Stimulated activated naive CD4-positive, alpha-beta T cell (primary cell): ENCODE data around the gene ZNF77.
A peak's percentile ranks its signal among the peaks of the same experiment; 100 is the strongest.
"Not testable (repeated sequence)": the region's sequence is repeated elsewhere in the genome, so short reads cannot be mapped to it uniquely, and the experiment has no call there.

Source experiments
- DNase-seq, 6 experiments: peaks; one replicate each; lab custom pipeline; 2025; lab: John Stamatoyannopoulos, UW

ZNF77 gene

DNA sequence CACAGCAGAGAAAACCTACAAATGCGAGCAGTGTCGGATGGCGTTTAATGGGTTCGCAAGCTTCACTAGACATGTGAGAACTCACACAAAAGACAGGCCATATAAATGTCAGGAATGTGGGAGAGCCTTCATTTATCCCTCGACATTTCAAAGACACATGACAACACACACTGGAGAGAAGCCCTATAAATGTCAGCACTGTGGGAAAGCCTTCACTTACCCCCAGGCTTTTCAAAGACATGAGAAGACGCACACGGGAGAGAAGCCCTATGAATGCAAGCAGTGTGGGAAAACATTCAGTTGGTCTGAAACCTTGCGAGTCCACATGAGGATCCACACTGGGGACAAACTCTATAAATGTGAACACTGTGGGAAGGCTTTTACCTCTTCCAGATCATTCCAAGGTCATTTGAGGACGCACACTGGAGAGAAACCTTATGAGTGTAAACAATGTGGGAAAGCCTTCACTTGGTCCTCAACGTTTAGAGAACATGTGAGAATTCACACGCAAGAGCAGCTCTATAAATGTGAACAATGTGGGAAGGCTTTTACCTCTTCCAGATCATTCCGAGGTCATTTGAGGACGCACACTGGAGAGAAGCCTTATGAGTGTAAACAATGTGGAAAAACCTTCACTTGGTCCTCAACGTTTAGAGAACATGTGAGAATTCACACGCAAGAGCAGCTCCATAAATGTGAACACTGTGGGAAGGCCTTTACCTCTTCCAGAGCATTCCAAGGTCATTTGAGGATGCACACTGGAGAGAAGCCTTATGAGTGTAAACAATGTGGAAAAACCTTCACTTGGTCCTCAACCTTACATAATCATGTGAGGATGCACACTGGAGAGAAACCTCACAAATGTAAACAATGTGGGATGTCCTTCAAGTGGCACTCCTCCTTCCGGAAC is 27.2 kb downstream of the ZNF77 start:
- no peak for DNase-seq

DNA sequence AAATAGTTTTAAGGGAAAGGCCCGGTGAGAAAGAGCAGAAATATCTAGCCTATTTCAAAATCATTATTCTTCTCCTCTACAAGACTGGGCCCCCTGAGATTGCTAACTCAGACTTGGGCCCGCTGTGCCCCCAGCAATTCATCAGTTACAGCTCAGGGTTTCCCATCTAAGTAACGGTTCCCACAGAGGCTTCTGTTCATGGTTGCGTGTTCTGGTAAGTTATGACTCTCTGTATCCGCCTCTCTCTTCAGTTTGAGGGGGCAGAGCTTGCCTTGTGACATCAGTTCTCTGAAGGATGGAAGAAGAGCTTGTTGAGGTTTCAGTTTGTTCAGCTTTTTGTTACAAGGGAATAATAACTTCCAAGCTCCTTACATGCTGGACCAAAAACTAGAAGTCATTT is 32.5 kb downstream of the ZNF77 start:
- DNase-seq = no peak

DNA sequence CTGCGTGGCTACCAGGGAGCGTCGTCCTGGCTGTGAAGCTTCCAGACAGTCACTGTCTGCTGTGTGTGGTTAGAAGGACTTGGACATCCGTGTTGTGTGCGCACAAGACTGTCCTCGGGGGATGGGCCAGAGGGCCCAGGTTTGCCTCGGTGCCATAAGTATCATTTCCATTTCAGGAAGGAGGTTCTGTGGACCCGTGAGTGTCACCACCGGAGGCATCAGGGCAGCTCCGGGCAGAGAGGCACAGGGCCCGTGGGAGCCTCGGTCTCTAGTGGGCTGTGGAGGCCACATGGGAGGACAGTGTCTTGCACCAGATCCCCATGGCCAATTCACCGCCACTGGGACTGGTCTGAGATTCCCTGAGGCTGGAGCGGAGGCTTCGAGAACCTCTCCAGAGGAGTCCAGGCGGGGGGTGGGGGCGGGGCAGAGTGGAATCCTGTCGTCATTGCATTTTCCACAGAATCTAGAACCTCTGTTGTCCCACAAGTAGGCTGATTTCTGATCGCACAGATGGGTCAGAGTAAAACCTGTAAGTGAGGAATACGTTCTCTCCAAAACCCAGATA is 38.1 kb downstream of the ZNF77 start:
- DNase-seq = no peak

DNA sequence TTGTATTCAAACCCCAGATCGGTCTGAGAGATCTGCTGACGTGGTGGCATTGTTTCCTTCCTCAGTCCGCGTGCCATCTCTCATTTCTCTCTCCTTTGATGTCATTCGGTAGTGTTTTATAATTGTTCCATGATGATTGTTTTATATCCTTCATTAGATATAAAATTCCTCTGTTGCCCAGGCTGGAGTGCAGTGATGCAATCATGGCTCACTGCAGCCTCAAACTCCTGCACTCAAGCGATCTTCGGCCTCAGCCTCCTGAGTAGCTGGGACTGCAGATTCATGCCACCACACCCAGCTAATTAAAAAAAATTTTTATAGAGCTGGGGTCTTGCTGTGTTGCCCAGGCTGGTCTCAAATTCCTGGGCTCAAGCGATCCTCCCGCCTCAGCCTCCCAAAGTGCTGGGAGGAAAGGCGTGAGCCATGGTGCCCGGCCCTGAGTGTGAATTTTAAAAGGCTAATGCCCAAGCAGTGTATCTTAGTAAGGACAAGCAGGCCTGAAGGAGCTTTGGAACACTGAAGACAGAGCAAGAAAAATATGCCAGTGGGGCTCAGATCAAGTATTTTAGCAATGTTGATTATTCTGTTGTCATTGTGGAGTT is 38.8 kb downstream of the ZNF77 start:
- no peak for DNase-seq

DNA sequence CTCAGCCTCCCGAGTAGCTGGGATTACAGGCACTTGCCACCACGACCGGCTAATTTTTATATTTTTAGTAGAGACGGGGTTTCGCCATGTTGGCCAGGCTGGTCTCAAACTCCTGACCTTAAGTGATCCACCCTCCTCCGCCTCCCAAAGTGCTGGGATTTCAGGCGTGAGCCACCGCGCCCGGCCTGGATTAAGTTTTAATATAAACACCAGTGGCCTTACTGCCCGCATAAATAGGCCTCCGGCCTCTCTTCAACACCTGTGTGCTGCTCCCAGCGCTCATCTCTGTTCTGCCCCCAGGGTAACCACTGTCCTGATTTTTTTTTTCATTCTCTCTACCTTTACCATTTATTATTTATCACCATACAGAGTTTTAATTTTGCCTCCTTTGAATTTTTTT is 41.4 kb downstream of the ZNF77 start:
- DNase-seq = not testable (repeated sequence)

DNA sequence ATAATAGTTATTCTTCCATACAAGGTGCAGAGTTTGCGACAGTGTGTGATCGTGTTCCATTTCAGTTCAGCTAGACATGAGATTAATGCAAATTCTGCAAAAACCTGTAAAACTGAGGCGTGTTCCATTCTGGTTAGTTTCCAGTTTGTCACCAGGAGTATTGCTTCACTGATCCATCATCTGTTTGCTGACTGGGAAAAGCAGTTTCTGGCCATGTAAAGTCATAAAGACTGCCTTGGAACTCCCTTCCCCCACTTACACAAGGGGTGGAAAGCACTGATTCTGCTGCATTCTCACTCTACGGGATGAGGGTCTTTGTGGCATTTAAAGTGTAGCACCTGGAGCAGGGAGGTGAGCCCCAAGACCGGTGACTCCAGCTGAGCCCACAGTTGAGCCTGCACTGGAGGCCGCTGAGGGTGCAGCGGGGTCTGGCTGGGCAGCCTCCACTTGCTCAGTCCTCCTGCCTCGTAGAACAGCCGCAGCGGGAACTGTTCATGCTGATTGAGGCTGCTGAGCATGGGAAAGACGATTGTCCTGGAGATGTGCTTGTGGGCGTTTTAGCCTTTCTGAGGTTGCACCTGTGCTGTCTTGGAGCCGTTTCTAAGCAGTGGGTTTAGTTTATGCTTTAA is 42.1 kb downstream of the ZNF77 start:
- DNase-seq = no peak

DNA sequence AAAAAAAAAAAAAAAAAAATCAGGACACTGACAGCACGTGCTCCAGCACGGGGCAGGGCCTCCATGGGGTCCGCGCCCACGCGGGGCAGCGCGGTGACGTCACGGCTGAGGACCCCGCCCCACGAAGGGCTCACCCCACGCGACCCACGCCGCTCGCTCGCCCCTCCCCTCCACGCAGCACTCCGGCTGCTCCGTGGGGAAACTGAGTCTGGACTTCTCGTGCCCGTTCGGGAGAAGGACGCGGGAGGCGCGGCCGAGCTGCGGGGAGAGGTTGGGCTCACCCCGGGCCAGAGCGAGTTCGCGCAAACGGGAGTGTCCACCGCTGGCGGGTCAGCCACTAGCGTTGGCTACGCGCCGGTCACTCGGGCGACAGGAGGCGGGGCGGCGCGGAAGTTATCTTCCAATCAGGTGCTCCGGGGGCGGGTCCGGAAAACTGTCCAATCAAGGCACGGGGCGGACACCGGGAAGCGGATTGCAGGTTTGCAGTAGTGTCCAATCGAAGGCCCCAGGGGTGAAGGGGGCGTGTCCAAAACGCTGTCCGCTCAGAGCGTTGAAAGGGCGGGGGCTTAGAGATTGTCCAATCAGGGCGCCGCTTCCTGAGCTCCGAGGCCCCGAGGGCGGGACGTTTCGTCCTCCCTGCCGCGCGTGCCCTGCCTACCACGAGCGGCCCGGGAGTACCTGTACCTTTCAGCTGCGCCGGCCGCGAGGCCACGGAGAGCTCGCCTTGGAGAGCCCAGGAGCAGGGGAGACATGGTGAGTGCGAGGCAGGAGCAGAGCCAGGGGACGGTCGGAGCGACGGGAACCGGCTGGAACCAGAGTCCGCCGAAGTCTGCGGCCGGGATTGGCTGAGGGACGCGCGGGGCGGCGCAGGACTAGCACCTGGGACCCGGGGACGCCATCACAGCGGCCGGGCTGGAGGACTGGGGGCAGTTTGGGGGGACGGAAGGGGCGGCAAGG is 44.2 kb downstream of the ZNF77 start, which contains the start of gene ZNF57:
ZNF57 (plus strand) TSS at position 633 of the 957 bp plus-strand sequence; CDS start at position 751, 118 bp downstream.
- DNase-seq = peak; percentile 89 to 98 (median 94)

DNA sequence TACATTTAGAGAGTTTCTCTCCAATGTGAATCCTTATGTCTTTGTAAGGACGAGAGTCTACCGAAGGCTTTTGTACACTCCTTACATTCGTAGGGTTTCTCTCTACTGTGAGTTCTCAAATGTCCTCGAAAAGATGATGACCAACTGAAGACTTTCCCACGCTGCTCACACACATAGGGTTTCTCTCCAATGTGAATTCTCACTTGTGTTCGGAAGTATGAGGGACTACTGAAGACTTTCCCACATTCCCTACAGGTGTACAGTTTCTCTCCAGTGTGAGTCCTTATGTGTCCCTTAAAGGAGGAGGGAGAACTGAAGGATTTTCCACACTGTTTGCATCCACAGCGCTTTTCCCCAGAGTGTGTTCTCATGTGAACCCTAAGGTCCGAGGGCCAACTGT is 48.1 kb downstream of the ZNF77 start:
- no peak for DNase-seq

DNA sequence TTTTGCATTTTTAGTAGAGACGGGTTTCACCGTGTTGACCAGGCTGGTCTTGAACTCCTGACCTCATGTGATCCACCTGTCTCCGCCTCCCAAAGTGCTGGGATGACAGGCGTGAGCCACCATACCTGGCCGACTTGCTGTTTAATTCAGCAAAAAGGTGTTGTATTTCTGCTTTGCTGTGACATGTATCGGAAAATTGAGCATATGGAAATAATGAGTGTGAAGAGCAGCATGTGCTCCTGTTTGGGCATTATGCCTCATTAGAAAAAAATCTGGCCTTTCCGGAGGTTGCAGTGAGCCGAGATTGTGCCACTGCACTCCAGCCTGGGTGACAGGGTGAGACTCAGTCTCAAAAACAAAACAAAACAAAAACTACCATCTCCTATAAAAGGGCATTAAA is 54.2 kb downstream of the ZNF77 start:
- not testable (repeated sequence) for DNase-seq

DNA sequence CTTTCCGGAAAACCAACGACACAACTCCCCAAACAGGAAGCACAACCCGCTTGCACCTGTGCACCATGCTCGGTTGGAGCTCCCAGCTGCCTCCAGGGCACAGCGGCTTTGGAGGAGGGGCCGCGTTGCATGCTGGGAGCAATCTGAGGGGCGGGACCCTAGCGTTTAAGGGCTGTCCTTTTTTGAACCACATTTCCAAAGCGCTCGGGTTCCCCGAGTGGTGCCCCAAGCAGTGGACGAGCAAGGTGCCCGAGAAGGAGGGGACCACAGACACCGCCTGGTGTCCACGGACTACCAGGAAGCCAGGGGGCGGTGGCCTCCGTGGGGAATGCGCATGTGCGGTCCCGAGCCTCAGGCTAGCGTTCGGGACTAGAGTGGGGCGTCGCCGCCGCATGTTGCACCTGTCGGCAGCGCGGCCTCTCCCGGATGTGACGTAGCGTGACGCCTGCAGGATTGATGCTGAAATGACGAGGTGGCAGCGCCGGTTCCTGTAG is 56.0 kb downstream of the ZNF77 start:
- peak; percentile 3 to 71 (median 66) for DNase-seq

DNA sequence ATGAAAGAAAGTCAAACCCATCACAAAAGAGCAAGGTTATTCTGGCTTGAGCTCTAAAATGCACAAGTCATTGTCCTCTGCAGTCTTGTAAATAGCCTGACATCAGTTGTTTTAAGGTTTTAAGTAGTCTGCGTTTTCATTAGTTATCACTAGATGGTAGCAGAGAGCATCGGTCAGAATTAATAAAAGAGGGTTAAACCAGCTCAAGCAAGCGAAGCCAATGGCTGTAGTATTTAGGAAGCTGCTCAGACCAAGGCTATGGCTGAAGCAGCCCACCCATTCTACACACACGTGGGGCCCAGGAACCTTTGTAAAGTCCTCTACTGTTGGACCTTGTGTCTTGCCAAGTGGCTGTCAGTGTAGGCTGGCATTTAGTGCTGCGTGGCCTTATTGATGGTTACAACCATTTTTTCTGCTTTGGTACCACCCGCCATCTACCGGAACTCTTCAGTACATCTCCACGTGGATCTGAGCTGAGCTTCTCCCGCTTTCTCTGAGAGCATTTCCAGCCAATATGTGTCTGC is 57.3 kb downstream of the ZNF77 start:
- peak in 1 of 6 experiments; percentile 13 for DNase-seq

DNA sequence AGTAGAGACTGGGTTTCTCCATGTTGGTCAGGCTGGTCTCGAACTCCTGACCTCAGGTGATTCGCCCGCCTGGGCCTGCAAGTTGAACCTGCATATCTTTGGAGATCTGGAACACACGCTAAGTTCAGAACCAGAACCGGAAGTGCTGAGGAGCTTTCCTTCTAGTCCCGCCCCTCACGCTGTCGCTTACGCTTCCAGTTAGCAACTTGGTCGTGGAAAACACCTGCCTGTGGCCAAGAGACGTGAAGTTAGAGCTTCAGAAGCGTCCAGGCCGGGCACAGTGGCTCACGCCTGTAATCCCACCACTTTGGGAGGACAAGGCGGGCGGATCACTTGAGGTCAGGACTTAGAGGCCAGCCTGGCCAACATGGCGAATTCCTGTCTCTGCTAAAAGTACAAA is 59.0 kb downstream of the ZNF77 start:
- no peak for DNase-seq

DNA sequence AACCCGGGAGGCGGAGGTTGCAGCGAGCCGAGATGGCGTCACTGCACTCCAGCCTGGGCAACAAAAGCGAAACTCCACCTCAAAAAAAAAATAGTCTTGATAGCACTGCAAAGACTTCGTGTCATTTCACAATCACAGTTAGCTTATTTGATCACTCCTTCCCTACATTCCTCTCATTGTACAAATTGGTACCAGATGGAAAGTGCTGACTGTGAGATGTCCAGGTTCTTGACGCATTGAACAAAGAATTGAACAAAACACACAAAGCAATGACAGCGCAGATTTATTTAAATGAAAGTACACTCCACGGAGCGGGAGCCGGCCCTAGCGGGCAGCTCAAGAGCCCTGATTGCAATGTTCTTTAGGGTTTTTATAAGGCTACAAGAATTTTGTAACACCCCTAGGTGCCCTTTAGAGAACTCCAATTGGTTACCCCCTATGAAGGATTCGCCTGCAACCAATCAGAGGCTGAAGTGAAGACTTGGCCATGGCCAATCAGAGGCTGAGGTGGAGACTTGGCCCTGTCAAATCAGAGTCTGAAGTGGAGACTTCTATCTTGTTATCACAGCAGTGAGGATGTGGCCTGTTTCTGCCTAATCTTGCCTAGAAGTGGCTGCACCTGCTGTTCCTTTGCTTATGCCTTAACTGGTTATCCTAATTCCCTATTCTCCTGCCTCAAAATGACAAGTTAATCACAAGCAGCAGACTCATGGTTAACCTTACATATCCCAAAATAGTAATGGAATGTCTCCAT is 60.9 kb downstream of the ZNF77 start:
- no peak for DNase-seq
